IPS-18c (cell line): ENCODE results near the gene GIPR.

ENCODE experiments used
- H3K4me3 ChIP-seq: 2 replicates; pipeline ENCODE4 v1.7.0; 2013; ENCODE audit warnings: low read depth, mild to moderate bottlenecking, low read length, moderate library complexity; ENCODE audit not compliant: insufficient read depth
- H3K9me3 ChIP-seq: one replicate; pipeline ENCODE4 v1.6.1; 2013; ENCODE audit warnings: mild to moderate bottlenecking, low read length, moderate library complexity; ENCODE audit not compliant: control insufficient read depth, insufficient read depth

Gene GIPR

GRCh38 chr19:45643024-45643926 is 24.7 kb upstream of the GIPR start:
- H3K4me3 ChIP-seq = peak overlapping the region; percentile 84
- no peaks in the 10 kb centered on the region for H3K9me3 ChIP-seq

- Histone ChIP-seq H3K9me3 (no peaks in the 10 kb centered on the region), H3K4me3 (peak overlapping the region; percentile 84)
Measured at GRCh38 chr19:45643927-45644771, 23.9 kb upstream of the GIPR start.

- Histone ChIP-seq H3K4me3 (peak overlapping the region; percentile 48; the same call in 1 of the 2 replicates), H3K9me3 (no peaks in the 10 kb centered on the region)
Measured at GRCh38 chr19:45645068-45645630, 22.9 kb upstream of the GIPR start.

GRCh38 chr19:45645631-45646344 is 22.2 kb upstream of the GIPR start:
- H3K9me3 ChIP-seq = no peaks in the 10 kb centered on the region
- H3K4me3 ChIP-seq = peak overlapping the region; percentile 48

GRCh38 chr19:45646345-45646698 is 21.7 kb upstream of the GIPR start:
- Histone ChIP-seq H3K4me3 (peak overlapping the region; percentile 48; the same call in 1 of the 2 replicates), H3K9me3 (no peaks in the 10 kb centered on the region)

GRCh38 chr19:45650722-45651121 is 17.3 kb upstream of the GIPR start:
- Histone ChIP-seq H3K9me3 (no peaks in the 10 kb centered on the region), H3K4me3 (no peak overlapping the region)

- Histone ChIP-seq H3K4me3 (no peak overlapping the region), H3K9me3 (no peaks in the 10 kb centered on the region)
Measured at GRCh38 chr19:45653634-45654033, 14.4 kb upstream of the GIPR start.

- Histone ChIP-seq H3K9me3 (peaks cover 2% of the 10 kb centered on the region), H3K4me3 (no peak overlapping the region)
Measured at GRCh38 chr19:45655073-45655472, 12.9 kb upstream of the GIPR start.

GRCh38 chr19:45657520-45658167 is 10.4 kb upstream of the GIPR start:
- H3K4me3 ChIP-seq = no peak overlapping the region
- peaks cover 2% of the 10 kb centered on the region for H3K9me3 ChIP-seq

GRCh38 chr19:45659096-45659729 is 8.8 kb upstream of the GIPR start:
- Histone ChIP-seq H3K4me3 (no peak overlapping the region), H3K9me3 (peaks cover 2% of the 10 kb centered on the region)

GRCh38 chr19:45660636-45661035 is 7.4 kb upstream of the GIPR start:
- H3K4me3 ChIP-seq = no peak overlapping the region
- peaks cover 2% of the 10 kb centered on the region for H3K9me3 ChIP-seq

GRCh38 chr19:45663800-45664199 is 4.2 kb upstream of the GIPR start:
- no peak overlapping the region for H3K4me3 ChIP-seq
- H3K9me3 ChIP-seq = peaks cover 2% of the 10 kb centered on the region

GRCh38 chr19:45664575-45664974 is 3.4 kb upstream of the GIPR start:
- no peaks in the 10 kb centered on the region for H3K9me3 ChIP-seq
- H3K4me3 ChIP-seq = no peak overlapping the region

- peak overlapping the region; percentile 49 for H3K4me3 ChIP-seq
- H3K9me3 ChIP-seq = no peaks in the 10 kb centered on the region
Measured at GRCh38 chr19:45668342-45668871, 386 bp downstream of the GIPR start.

GRCh38 chr19:45670670-45671453 is 2.8 kb downstream of the GIPR start:
- no peaks in the 10 kb centered on the region for H3K9me3 ChIP-seq
- H3K4me3 ChIP-seq = peak overlapping the region; percentile 65
